D721Med (cell line): ENCODE results near the gene DNAJB6.

ENCODE experiments used
- DNase-seq: peaks from one replicate; pipeline ENCODE4 v3.0.0; 2011; ENCODE audit warnings: low spot score; ENCODE audit not compliant: insufficient read length
- FAIRE-seq: peaks from 2 replicates; lab custom pipeline; 2011; peaks lifted over from hg19 to GRCh38; lab: Jason Lieb, UNC
- TF ChIP-seq, protein P1 (sequence below): IDR thresholded peaks from 2 replicates; pipeline ENCODE4 v1.5.1; 2012; ENCODE audit warnings: mild to moderate bottlenecking, control low read depth; ENCODE audit not compliant: insufficient read depth; ENCODE audit errors: missing control alignments

DNAJB6 gene

DNA sequence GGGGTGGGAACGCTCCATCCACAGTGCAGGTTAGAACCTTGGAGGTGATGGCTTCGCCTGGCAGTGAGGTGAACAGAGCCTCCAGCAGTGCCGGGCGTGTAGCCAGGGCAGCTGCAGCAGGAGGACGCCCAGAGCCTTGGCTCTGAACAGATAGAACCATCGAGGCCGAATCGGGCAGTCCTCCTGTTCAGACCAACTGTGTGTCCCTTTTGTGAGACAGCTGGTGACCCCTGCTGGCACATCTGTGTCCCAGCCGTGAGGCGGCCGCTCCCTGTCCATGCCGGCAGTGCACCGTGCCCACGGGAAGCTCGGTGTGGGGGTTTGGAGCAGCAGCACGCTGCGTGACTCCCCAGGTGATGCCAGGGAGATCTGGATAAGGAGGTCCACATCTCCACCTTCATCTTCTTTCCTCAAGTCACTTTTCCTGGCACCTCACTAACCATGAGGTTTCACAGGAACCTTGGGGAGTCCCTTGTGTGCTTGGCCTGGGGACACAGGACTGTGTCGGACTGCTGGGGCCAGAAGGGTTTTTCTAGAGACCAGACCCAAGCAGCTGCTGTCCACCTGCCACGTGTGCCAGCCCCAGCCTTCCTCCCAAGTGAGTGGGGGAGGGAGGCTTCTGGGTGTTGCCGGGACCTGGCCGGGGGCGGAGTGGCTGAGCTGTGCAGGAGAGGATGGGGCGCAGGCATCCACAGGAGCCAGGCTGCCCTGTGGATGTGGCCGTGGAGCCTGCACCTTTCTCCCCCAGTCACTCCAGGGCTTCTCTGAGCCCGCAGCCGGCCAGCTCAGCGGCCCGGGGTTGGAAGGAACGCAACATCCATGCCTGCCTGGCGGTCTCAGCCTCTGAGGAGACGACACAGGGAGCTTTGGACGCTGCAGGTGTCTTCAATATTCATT is 69.4 kb downstream of the DNAJB6 start:
- TF ChIP-seq, protein P1, sequence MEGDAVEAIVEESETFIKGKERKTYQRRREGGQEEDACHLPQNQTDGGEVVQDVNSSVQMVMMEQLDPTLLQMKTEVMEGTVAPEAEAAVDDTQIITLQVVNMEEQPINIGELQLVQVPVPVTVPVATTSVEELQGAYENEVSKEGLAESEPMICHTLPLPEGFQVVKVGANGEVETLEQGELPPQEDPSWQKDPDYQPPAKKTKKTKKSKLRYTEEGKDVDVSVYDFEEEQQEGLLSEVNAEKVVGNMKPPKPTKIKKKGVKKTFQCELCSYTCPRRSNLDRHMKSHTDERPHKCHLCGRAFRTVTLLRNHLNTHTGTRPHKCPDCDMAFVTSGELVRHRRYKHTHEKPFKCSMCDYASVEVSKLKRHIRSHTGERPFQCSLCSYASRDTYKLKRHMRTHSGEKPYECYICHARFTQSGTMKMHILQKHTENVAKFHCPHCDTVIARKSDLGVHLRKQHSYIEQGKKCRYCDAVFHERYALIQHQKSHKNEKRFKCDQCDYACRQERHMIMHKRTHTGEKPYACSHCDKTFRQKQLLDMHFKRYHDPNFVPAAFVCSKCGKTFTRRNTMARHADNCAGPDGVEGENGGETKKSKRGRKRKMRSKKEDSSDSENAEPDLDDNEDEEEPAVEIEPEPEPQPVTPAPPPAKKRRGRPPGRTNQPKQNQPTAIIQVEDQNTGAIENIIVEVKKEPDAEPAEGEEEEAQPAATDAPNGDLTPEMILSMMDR: no peak
- no peak for DNase-seq
- FAIRE-seq: no peak

DNA sequence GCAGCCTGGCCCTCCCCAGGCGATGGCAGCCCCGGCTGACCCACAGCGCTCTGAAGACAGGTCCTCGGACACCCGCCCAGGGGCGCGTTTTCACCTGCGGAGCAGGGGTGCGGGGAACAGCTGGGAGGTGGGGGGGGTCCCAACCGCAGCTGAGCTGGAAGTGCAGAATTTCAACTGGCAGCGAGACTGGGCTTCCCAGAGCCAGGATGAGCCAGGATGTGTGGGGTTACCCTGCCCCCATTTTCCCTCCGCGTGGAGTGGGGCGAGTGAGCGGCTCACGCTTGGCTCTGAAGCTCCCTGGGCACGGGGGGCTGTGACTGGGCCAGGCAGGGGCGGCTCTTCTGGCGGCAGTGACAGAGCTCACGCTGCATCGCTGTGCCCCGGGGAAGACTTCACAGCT is 70.2 kb downstream of the DNAJB6 start:
- TF ChIP-seq, protein P1: no peak
- DNase-seq: no peak
- FAIRE-seq: no peak

DNA sequence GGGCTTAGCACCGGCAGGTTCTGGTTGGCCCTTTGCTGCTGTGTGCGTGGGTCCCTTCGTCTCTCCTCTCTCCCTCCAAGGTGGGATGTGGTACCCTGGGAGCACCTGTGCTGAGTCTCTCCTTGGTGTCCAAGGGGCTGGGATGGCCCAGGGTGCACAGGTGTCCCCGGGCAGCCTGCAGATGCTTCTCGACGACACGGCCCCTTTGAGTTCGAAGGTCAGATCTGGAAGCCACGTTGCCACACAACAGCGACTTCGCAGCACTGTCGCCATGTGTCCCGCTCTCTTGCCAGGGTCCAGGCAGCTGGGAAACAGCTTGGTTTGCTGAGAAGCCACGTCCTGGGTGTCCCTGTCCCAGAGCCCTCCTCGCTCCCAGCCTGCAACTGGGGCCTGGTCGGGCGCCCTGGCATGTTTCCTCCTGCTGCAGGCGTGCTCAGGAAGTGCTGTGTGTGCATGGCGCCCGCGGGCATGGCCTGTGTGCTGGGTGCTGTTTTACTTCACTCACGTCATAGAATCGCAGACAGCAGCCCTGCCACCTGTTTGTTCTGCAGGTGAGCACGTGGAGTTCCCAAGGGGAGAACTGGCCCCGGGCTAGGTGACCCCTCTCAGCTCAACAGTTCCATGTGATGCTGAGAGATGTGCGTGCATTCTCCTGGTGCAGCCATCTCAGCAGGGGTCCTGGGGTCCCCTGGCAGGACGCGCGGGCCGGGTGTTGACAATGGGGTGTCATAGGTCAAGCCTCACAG is 70.9 kb downstream of the DNAJB6 start:
- FAIRE-seq: no peak
- TF ChIP-seq, protein P1: no peak
- DNase-seq: no peak

DNA sequence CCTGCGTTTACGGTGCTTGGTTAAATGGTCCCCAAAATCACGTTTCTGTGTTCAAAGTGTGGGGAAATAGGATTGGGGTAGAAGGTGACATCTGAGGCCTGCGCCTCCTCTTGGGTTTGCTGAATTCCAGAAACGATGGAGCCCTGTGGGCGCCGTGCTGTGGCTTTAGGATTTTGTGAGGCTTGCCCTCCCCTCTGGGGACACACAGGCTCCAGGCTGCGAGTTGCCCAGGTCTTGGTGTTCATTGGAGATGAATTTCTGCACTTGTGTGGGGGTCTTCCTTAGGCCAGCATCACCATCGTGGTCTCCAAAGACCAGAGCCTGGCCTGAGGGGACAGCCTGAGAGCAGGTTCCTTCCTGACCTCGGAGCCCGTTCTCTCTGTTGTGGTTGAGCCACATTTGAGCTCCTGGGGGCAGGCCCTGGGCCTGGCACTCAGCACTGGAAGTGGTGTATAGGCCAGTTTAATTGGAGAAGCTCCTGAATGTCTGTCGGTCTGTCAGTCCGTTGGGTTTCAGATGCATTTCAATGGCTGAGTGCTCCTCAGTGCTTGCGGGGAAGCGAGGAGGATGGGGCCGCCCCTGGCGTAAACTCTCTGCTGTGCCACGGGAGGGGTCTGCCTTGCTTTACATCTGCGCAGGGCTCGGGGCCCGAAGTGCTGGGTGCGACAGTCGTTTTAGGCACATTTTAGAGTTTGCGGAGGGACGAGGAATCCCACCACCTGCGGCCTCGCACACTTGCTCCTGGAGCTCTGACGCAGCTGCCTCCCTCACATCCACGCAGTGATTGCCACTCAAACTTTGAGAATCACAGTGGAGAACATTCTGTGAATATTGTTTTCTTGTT is 71.7 kb downstream of the DNAJB6 start:
- TF ChIP-seq, protein P1: no peak
- DNase-seq (no peak), FAIRE-seq (no peak)

DNA sequence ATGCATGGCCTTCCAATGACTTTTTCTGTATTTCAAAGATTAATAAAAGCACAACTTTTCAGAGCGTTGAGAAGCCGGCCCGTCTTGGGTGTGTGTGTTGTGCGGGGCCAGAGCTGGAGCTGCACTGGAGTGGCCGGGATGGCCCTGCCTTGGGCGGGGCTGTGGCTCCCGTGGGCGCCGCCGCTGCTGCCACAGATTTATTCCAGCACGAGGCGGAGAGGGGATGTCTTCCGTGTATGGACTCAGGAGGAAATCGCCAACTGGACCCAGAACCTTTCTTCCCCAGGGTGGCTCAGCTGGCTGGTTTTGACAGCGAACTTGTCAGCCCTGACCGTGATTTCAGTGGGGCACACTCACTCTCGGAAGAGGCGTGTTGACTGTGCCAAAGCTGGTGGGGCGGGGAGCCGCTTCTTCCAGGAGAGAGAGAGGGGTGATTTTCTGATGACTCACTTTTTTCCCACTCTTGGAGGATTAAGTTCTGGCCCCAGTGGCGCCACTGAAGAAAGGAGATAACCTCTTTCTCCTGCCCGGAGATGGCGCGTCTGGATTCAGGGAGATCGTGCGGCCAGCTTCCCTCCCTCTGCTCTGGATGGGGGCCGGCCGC is 72.4 kb downstream of the DNAJB6 start:
- FAIRE-seq: no peak

More for the DNA sequence above, 72.4 kb downstream of the DNAJB6 start:
- TF ChIP-seq, protein P1: no peak
- no peak for DNase-seq
